Stimulated activated CD4-positive, alpha-beta T cell treated with anti-CD3 and anti-CD28 coated beads, Interleukin-4, amount 100 ng/mL, for 1 hour (primary cell): ENCODE data around the gene CPZ.

ENCODE experiments used
- DNase-seq: peaks from one replicate; pipeline ENCODE4 v3.0.0-alpha.2; 2020

Gene CPZ

DNA sequence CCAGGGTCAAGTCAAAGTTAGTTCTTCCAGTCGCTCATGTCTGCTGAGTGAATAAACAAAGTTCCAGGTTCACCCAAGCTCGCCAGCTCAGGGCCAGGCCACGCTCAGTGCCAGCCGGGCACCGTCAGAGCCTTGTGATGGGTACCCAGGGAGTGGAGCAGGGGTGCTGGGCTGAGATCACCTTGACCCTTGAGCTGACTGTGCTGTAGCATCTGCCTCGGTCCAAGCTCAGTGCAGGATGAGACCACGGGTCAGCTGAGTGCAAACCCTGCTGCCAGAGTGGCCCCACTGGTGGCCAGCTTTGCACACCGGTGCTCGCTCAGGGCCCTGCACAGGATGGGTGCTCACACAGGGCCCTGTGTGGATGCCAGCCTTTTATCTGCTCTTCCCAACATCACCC lies 4.3 kb downstream of the CPZ start:
- DNase-seq = no peak

- no peak for DNase-seq
Measured at GRCh38 chr4:8597319-8597718, 4.8 kb downstream of the CPZ start.

DNA sequence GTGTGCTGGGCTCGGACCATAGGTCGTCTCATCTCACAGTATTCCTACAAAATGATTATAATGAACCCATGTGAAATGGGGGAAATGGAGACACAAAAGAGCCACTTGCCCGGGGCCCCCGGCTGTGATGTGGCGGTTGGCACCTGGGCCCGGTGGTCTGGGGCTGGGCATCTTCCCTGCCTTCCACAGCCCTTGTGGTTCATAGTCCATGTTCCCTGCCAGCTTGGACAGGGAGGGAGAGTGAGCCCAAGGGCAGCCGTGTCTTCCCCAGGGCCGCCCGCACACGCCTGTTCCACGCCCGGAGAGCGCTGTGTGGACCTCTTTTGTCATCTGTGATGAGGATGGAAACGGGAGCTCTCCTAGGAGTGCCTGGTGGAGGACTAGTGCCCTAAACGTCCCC lies 5.2 kb downstream of the CPZ start:
- no peak for DNase-seq

- no peak for DNase-seq
Measured at GRCh38 chr4:8598391-8599090, 6.0 kb downstream of the CPZ start.

- no peak for DNase-seq
Measured at GRCh38 chr4:8599091-8599460, 6.5 kb downstream of the CPZ start.

DNA sequence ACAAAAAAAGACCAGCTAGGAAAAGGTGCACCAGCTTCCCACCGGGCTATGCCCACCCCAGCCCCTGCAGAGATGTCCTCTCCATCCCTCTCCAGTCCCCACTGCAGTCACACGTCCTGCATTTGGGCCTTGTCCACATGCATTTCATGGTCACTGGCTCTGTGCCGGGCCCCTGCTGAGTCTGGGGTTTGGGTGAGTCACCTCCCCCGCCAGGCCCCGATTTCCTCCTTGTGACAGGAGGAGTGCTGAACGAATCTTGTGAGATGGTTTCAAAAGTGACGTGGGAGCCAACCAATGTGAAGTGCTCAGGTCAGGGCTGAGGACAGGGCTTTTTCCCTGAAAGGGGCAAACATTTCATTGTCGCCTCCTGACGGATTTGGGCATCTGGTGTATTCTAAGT lies 7.1 kb downstream of the CPZ start:
- no peak for DNase-seq

DNA sequence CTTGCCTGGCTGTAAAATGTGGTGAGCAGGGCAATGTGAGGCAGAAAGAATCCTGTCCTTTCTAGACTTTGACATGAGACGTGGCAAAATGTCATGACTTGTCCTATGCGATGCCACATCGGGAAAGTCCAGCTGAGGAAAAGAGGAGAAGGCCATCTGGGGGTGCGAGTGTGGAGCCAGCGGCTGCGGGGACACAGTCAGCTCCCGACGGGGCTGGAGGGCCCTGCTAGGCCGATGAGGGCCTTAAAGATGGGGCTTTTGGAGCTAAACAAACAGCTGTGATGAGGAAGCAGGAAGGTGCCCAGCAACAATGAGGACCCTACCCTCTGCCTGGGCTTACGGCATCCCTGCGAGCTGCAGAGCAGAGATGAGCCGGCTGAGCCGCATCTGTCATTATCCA lies 7.7 kb downstream of the CPZ start:
- no peak for DNase-seq

DNA sequence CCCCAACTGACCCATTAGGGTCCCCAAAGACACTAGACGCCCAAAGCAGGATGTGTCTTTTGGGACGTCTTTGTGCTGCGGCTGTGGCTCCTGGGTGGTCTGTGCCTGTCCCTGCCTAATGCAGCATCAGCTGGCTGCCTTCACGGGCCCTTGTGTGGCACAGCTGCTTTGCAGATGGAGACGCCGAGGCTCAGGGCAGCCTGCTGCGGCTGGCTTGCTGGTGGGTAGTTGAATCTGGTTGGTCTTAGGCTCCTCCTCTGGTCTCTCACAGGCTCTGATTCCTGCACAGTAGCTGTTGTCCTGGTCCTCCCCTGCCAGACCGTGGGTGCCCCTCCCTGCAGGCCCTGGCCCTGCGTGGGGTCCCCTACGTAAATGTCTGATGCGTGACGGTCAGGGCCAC lies 8.1 kb downstream of the CPZ start:
- DNase-seq = no peak

GRCh38 chr4:8601086-8601485 lies 8.5 kb downstream of the CPZ start:
- DNase-seq = no peak

DNA sequence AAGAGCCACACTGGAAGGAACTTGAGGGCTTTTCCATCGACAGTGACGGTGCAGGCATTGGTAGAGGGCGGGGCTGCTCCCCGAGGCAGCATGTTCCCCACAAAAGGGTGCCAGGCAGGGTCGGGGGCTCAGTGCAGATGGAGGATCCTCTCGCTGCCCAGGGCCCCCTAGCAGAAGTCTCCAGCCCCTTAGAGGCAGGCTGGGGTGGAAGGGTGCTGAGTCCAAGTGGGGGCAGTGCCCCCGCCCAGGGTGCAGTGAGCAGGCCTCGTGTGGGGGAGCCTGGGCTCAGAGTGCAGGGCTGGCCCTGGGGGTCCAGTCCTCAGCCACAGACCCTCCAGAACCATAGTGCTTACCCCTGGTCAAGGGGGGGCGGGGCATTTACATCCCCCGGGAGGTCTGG lies 9.0 kb downstream of the CPZ start:
- DNase-seq = no peak

DNA sequence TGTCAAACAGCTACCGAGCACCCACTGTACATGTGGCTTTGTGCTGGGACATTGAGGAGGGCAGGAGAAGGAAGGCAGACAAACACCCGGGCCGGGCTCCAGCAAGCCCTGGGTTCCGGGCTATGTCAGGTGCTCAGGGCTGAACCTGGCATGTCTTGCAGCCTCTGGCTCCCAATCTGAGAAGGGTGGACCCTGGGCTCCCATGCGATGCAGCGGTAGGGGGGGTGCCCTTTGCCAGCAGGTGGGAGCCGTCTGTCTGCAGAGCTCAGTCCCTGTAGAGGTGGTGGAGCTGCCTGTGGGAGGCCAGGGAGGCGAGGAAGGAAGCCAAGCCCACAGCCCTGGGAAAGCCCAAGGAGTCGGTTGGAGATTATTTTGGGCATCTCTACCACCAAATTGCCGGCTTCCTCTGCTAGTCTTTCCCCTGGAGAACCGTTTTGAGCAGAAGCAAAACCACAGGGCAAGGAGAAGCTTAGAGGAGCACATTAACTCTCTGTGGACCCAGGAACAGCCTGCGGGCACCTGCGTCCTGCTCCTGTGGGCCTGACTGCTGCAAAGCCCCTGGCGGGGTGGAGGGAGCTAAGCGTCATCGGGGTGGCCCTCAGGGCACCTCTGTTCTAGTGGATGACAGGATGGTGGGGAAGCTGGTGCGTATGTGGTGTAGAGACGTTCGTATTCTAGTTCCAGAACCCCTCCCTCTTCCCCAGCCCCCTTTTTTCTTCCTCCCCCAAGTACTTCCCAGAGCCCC lies 10.3 kb downstream of the CPZ start:
- no peak for DNase-seq

DNA sequence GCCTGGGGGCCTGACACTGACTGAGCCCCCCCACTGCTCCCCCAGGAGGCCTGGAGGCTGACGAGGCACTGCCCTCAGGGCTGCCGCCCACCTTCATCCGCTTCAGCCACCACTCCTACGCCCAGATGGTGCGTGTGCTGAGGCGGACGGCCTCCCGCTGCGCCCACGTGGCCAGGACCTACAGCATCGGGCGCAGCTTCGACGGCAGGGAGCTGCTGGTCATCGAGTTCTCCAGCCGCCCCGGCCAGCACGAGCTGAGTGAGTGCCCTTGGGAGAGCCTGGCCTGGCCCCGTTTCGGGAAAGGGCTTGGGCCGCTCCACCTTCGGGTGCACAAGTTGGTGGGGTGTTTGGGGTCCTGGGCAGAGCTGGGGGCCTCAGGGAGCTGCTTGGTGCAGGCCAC lies 11.4 kb downstream of the CPZ start:
- DNase-seq = no peak

DNA sequence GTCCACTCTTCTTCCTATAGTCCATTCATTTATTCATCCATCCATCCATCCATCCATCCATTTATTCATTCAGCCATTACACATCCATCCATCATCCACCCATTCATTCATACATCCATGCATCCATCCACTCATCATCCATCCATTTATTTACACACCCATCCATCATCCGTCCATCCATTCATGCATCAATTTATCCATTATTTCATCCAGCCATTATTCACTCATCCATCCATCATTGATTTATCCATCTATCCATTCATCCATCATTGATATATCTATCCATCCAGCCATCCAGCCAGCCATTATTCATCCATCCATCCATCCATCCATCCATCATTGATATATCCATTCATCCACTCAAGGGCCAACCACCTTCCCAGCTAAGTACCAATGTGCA lies 12.7 kb downstream of the CPZ start:
- DNase-seq = no peak

DNA sequence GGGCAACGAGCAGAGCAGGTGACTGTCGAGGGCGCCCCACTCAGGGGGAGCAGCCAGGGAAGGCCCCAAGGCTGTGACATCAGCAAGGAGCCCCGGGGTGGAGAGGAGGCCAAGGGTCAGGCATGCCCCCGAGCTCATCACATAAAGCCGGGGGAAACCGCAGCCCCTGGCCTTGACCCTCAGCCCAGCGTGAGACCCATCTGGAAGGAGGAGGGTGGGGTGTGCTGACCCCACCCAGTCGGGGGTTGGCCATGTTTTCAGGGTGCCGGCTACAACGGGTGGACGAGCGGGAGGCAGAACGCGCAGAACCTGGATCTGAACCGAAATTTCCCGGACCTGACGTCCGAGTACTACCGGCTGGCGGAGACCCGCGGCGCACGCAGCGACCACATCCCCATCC lies 13.9 kb downstream of the CPZ start:
- DNase-seq = no peak

DNA sequence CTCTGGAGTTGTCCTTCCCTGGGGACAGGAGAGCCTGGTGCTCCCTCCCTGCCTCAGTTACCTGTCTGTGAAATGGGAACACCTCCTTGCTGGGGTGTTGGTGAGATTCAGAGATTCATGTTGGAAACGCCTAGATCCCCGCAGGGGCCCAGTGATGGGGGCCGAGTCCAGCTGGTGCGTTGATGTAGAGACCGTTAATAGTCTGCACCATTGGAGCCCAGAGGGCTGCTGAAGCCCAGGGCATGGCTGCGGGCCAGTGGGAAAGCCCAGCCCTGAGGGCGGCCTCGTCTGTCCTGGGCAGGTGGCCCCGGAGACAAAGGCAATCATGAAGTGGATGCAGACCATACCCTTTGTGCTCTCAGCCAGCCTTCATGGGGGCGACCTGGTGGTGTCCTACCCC lies 14.4 kb downstream of the CPZ start:
- DNase-seq = no peak

- peak; percentile 48 for DNase-seq
Measured at GRCh38 chr4:8607603-8608481, 15.3 kb downstream of the CPZ start.

GRCh38 chr4:8608714-8609391 lies 16.3 kb downstream of the CPZ start:
- no peak for DNase-seq

GRCh38 chr4:8609406-8609805 lies 16.8 kb downstream of the CPZ start:
- DNase-seq = no peak

- DNase-seq = no peak
Measured at GRCh38 chr4:8609824-8610350, 17.3 kb downstream of the CPZ start.

DNA sequence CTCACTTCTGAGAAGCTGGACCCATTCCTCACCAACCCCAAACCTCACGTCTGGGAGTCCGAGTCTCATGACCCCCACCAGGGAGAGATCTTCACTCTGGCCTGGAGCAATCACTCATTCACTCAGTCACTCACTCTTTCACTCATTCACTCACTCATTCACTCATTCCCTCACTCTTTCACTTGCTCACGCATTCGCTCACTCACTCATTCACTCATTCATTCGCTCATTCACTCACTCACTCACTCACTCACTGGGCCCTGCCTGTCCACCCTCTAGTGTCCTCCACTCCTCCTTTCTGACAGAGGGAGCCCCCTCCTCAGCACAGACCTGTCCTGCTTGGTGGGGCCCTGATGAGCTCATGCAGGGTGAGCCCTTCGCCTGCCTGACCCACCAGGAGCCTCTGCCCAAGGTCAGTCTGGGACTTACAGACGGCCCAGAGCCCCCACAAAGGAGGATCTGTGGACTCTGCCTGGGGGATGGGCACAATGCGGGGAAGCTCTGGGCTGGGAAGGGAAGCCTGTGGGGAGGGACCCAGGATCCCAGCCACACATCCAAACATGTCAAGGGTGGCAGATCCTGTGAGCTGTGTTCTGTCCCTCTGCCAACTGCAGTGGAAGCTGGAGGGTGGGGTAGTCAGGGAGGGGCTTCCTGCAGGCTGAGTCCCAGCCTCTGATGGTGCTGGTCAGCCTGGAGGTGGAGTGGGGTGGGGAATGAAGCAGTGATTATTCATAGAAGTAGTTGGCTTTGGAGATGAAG lies 18.5 kb downstream of the CPZ start:
- DNase-seq = no peak

DNA sequence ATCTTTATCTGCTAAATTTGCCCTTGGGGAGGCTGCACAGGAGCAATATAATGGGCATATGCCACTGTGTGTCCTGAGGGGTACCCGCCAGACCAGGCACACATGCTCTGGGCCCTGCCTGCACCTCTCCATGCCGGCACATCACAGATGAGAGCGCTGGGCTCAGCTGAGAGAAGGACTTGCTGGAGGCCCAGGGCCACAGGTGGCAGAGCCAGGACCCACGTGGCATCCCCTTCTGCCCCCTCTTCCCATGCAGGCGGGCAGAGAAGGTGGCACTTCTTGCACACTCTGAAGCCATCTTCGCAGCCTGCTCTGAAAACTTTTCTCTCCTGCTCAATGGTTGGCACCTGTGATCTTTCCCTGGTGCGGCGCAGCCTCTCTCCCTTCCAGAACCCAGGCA lies 20.1 kb downstream of the CPZ start:
- DNase-seq = no peak
